SH-SY5Y (cell line): Measurements from ENCODE around the gene RGL1.

Experiments used
- GATA2 ChIP-seq: IDR thresholded peaks from 2 replicates; pipeline ENCODE4 v1.6.1; 2011; ENCODE audit warnings: mild to moderate bottlenecking, low read depth, low read length
- GATA3 ChIP-seq: IDR thresholded peaks from 2 replicates; pipeline ENCODE4 v1.6.1; 2011; ENCODE audit warnings: low read depth, mild to moderate bottlenecking, low read length, moderate library complexity

Gene RGL1

DNA sequence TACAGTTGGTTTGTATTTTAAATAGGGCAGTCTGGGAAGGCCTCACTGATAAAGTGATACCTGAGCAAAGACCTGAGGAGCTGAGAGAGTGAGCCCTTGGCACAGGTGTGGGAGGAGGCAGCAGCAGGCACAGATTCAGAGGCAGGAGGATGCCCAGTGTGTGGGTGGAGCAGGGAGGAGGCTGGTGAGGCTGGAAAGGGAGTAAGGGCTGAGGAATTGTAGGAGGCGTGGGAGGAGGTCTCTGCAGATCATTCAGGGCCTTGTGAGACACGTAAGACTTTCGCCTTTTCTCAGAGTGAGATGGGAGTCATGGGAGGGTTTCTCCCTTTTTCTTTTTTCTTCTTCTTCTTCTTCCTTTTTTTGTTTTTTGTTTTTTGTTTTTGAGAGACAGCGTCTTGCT is 58.0 kb downstream of the RGL1 start:
- TF ChIP-seq GATA2 = no peak
- TF ChIP-seq GATA3 = no peak

DNA sequence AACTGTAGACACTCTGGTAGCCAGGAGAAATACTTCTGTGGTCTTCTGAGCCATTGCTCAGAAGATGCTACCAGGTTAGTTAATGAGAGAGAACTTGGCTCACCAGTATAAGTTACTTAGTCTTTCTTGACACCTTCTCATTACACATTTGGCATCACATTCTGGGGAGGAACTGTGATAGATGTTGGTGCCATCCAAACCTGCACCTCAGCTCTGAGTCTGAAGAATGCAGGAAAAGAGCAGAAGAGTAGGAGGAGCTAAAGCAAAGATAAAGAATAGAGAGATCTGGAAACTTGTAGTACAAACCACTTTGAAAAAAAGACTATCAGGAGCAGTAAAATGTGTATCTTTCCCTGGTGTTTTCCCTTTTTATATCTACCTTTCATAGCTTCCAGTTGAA is 58.9 kb downstream of the RGL1 start:
- no peak for TF ChIP-seq GATA2
- no peak for TF ChIP-seq GATA3

DNA sequence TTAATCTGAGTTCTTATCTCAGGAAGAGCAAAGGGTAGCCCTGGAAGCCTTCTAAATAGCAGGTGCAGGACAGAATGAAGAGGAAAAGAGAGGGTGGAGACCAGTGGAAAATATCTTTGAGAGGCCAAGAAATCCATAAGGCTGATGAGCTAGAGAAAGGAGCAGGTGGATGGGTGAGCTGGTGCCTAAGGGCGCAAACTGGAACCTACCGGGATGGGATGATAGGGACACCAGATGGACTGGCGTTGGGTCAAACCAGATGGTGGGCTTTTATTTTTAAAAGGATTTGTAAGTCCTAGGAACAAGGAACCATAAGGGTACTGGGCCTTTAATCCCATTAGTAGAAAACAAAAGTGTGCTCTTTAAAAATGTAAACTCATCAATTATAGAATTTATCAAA is 59.7 kb downstream of the RGL1 start:
- TF ChIP-seq GATA3 (no peak), GATA2 (no peak)

DNA sequence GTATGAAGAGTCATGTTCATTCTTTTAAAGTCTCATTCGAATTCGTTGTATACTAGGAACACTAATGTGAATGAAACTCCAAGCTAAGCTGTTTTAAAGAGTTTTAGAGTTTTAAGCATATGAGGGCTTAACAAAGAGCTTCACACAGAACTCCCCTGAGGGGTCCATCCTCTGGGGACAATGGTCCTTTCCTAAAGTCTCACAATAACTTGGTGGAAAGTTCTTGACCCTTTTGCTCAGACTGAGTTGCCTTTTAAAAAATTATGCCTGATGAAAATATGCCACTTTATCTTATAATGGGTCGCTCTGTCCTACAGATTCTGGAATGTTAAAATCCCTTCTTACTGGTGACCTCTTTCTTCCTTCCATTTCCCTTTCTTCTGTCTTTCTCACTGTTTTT is 64.3 kb downstream of the RGL1 start:
- TF ChIP-seq GATA3 (no peak), GATA2 (no peak)

DNA sequence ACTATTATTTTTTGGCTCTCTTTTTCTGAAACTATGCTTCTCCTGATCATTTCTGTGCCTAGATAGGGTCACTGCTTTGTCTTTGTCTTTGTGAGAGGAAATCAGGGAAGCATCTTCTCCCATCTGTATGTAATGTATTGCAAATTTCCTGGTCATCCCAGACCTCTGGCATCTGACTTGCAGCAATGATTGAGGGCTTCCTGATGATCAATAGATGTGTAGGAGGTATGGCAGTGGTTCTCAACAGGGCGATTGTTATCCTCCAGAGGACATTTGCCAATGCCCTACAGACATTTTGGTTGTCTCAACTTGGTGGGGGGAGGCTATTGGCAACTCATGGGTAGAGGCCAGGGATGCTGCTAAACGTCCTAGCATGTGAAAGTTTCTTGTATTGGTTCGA is 64.7 kb downstream of the RGL1 start:
- TF ChIP-seq GATA3 (no peak), GATA2 (no peak)

DNA sequence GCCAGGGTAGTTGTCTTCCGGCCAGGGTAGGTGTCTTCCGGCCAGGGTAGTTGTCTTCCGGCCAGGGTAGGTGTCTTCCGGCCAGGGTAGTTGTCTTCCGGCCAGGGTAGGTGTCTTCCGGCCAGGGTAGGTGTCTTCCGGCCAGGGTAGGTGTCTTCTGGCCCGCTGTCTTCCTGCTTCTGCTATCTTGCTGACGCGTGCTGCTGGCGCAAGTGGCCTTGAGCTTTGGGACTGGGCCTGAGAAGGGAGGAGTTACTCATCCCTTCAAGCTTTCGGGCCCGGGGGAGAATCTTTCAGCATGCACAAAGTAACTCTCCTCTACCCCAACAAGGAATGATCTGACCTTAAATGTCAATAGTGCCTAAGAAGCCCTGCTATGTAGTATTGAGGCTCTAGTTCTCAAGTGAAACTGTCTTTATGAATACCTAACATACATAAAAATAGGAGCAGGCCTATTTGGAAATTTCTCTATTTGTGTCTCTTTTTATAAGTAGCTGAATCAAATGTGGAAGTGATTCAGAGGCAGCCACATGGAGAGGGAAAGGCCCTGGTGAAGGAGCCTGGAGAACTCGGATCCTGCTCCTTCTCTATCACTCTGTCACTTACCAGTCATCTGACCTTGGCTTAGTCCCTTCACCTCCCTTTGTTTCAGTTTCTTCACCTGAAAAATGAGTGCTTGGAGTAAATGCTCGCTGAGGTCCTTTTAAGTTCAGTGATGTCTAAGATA is 65.6 kb downstream of the RGL1 start:
- TF ChIP-seq GATA2 (no peak), GATA3 (no peak)

DNA sequence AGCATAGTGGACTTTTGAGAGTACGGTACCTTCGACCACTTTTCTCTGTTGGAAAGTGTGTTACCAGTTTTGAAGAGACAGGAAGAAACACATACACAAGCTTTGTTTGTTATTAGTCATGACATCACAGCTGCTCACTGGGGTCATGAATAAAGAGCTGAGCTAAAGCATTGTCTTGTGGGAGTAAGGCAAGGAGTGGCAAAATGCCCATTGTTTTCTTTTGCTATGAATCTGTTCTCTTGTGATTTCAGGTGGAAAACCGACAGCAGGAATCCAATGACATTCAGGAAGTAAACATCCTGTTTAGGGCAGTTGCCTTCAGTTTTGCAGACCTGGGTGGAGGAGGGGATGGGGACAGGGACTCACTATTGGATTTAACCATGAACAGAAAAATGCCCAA is 66.2 kb downstream of the RGL1 start:
- TF ChIP-seq GATA2 = no peak
- TF ChIP-seq GATA3 = no peak

DNA sequence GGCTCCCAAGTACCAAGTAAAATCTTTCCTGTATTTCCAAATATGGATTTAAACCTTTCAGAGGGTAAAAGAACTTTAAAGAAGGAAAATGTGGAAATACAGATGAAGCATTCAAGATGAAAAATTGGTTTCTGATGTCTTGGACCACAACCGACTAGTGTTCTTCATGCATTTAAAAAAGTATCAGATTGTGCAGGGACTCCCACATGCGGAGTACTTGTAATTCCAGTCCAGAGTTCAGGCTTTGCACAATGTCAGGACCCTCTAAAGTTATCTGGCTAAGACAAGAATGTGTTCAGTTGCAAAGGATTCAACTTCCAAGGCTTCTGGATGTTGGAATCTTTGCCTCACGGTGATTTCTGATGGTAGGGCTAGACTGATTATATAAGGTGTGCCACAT is 66.7 kb downstream of the RGL1 start:
- no peak for TF ChIP-seq GATA2
- TF ChIP-seq GATA3 = no peak

DNA sequence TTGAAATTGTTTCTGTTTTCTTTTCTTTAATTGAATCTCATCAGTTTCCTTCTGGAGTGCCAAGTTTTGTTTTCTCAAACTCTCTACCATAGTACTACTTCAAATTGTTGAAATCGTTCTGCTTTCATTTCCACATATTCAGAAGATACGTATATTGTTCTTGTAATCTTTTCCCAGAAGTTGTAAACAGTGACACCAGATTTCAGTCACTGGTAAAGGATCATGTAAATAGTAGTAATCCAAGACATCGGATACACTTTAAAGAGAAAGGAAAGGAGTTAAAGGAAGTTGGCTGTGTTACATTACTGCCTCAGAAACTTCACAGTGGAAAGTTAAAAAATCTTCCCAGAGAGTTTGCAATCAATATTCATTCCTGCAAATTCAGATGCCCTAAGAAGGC is 67.5 kb downstream of the RGL1 start:
- TF ChIP-seq GATA2 (no peak), GATA3 (no peak)

DNA sequence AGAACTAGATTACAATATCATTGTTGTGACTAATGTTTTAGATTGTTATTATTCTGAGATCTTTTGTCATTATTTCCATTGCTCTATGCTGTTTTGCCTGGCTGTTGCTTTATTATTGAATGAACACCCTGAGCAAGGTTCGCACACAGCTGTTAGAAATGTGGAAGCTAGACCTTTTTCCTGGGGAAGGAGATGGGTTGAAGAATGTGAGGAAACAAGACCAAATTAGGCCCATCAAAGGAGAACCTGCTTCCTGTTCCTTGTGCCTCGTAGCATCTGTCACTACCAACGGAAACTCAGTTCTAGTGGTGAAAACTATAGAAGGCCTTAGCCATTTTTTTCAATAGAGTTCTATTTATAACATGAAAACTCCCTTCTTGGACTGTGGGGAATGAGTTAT is 68.7 kb downstream of the RGL1 start:
- TF ChIP-seq GATA3 (no peak), GATA2 (no peak)

DNA sequence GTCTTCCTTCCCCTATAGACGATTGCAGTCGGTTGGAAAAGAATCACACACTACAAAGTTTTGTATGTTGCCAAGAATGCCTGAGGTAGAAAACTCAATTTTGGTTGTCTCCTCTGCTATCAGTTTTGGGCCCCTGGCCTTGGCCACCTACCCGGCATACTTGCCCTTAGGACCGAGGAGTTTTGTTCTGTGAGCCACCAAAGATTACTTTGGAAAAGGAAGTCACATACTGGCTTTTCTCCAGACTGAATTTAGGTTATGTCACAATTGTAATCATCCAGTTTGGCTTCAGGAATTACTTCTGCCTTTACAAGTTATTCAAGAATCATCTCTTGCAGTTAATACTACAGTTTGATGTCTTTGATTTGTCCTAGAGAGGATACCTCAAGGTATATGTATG is 71.4 kb downstream of the RGL1 start:
- TF ChIP-seq GATA3 (no peak), GATA2 (no peak)

DNA sequence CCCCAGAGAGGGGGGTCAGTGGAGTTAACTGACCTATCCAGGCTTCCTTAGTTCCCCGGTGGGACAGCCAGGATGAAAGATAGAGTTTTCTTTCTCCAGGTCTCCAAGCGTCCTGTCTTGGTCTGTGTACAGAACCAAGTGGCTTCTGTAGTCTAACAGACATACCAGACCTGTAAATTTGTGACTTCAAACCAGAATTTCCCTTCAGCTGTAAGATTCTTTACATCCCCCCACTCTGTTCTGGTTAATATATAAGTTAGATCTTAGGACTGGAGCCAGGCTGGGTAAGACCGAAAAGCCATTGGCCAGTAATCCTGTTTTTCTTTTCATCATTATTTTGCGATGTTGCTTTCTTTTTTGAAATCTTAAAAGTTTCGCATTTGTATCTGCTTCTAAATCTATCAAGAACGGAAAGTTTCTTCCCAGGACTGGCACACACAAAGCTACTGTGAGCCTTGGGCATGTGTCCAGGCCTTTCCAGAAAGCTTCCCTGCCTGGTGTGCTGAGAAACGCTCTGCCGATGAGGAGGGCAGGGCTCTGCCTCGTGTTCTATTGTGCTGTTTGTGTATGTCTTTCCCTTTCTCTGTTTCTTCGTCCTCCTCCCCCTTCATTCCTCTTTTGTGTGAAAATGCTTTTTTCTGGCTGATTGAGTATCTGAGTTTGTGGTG is 72.3 kb downstream of the RGL1 start:
- TF ChIP-seq GATA3 (no peak), GATA2 (no peak)

DNA sequence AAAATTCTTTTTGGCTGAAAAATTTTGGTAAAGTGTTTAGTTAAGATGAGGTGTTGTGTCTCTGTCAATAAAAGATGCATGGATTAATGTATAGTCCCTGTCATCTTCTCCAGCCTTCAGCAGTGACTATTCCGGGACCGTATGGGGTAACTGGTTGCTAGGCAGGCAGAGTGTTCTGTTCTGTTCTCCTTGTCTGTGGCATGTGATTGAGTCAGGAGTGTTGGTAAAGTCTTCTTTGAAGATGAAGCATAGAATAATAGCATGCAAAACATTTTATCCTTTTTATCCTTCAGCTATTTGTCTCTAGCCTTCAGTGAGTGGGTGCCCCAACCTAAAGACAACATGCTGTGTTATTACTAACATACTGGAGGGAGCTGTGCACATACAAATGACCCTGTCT is 74.6 kb downstream of the RGL1 start:
- TF ChIP-seq GATA2 = no peak
- TF ChIP-seq GATA3 = no peak

DNA sequence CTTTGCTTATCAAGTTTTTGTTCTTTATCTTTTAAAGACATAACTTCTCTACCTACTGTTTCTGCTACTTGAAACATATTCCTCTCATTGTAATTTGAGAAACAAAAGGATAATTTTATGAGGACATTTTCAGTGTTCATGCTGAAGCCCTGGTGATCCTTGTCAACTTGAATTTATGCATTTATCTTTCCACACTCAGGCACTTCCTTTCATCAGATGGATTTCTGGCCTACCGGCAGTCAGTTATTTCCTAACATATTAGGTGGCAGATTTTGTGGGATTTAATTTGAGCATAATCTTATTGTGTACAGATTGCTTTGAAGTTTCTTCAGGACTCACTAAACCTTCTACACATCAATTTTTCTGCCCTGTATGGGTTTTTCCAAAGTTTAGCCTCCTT is 75.0 kb downstream of the RGL1 start:
- TF ChIP-seq GATA3 (no peak), GATA2 (no peak)

DNA sequence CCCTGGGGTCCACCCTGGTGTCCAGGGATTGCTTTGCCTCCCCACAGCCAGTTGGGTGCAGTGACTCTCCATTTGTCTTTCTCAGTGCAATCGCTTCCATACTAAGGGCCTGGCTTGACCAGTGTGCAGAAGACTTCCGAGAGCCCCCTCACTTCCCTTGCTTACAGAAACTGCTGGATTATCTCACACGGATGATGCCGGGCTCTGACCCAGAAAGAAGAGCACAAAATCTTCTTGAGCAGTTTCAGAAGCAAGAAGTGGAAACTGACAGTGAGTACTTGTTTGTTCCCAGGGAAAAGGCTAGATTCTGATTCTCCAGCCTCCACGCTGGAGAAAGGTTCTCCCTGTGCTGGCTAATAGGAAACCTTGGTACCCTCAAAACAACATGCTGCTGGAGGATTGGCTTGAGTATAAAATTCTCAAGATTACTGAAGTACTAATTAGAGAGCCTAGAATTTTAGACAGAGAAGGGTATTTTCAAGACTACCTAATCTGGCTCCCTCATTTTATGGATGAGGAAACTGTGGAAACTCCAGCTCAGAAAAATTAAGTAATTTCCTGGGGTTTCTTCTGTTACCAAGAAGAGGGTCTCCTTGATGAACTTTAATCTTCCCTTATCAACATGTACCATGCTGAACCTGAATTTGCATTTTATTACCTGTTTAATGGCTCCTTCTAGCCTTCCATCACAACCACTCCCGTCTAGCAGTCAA is 75.8 kb downstream of the RGL1 start:
- TF ChIP-seq GATA3 (no peak), GATA2 (no peak)

DNA sequence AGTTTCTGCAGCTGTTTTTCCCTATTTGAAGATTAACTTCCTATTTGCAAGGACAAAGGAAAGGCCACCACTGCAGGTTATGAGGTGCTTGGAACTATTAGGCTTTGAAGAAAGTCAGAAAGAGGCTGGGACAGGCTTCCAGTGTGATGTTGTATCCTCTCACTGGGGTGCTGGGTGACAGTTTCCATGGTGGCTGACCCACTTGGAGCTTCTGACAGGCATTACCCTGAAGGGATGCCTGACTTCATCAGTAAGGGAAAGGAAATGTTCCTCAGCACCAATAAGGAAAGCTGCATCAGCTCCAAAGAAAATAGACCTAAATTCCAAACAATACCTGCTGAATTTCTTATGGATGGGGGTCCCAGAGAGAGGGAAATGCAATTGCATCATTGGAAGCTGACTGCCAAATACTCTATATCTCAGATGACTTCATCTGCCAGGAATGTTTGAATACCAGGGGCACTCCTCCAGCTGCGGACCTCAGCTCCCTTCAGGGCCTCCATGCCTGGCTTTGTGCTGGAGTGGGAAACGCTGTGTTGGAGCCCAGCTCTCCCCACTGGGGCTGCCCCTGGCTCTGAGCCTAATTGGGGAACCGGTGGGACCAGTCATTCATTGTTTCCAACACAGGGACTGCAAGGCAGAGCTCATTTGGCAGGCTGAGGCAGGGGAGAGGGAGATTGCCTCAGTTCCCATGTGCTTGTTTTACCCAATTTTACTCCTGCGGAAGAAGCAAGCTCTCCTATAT is 76.6 kb downstream of the RGL1 start:
- no peak for TF ChIP-seq GATA3
- TF ChIP-seq GATA2 = no peak
